Psoas muscle (tissue), 8 donors: ENCODE data around the gene KCNJ11. TPM values are rescaled to one million over a fixed set of nuclear protein-coding genes. Genes with fewer than 3 reads are reported as not detected.

Source experiments
- ATAC-seq, 4 donors: fragments of 200-7000 bp; cut with Tn5 transposase; one replicate each; pipeline ENCODE4 v1.9.1; 2020; ENCODE audit warnings: moderate library complexity in 3 of 4, mild to moderate bottlenecking in 2 of 4
- DNase-seq, 2 donors: peaks; one replicate each; pipeline ENCODE4 v3.0.0-alpha.2; 2020
- H3K27ac ChIP-seq: fragments of 200-600 bp; one replicate; pipeline ENCODE4 v1.8.0; 2022
- H3K27me3 ChIP-seq, 3 donors: fragments of 200-600 bp in 1 of 3; one replicate each; pipeline versions ENCODE4 v1.6.1 to v1.8.0; 2013 to 2022; ENCODE audit warnings: low read length in 2 of 3, mild to moderate bottlenecking in 2 of 3, moderate library complexity in 1 of 3; ENCODE audit not compliant: insufficient read depth in 3 of 3
- H3K36me3 ChIP-seq, 2 donors: fragments of 200-600 bp in 1 of 2; one replicate each; pipeline versions ENCODE4 v1.6.1 to v1.8.0; 2013 to 2022; ENCODE audit warnings: low read depth in 1 of 2, mild to moderate bottlenecking in 1 of 2, moderate library complexity in 1 of 2; ENCODE audit not compliant: insufficient read depth in 1 of 2
- H3K4me1 ChIP-seq: fragments of 200-600 bp; one replicate; pipeline ENCODE4 v1.8.0; 2022
- H3K4me3 ChIP-seq: fragments of 200-600 bp; one replicate; pipeline ENCODE4 v1.8.0; 2022; ENCODE audit warnings: mild to moderate bottlenecking
- H3K9me3 ChIP-seq: fragments of 200-600 bp; one replicate; pipeline ENCODE4 v1.8.0; 2022
- CTCF ChIP-seq: fragments of 200-600 bp; IDR thresholded peaks from one replicate; pipeline ENCODE4 v1.8.0; 2022; ENCODE audit warnings: antibody characterized with exemption
- WGBS, 3 donors: extraction: QIAGEN DNeasy Blood & Tissue Kit; methylation state at CpG; one replicate each; pipeline versions ENCODE4 v1.1.6 to v1.1.7; 2013; 5-methylcytosine and 5-hydroxymethylcytosine counted together
- intact Hi-C, 2 donors: fragments of 100-400 bp; cut with DNase I; formaldehyde crosslinking; loops; one replicate each; pipeline versions ENCODE4 v1.11.0 to v1.14.2; 2022
- polyA plus RNA-seq, 3 donors: library from polyadenylated mRNA; stranded (reverse); fragments of 200-250 nt; gene quantifications; one replicate each; pipeline ENCODE4 v1.2.3, GENCODE V29; 2013
- total RNA-seq, 4 donors: library from RNA; stranded (reverse); fragmentation: NEBNext Ultra II Directional in 2 of 4; extraction: Animal tissue kit (Norgen Biotek cat#: 25700) in 2 of 4; gene quantifications; one replicate each; pipeline versions ENCODE4 v1.2.1 to v1.2.4, GENCODE V29; 2021 to 2023
- donor health status: healthy with polysubstance abuse.
- donor health status: DM: no; HTN: no; CAD: no; lungs with moderate emphysema.
- donor health status: Bipolar disorder and iron deficiency.
- donor health status: healthy.
- donor health status: DM: yes; HTN: yes; CAD: no.
- donor health status: DM: no; HTN: no; CAD: no.
- donor health status: DM: no; HTN: no; CAD: no.
- donor health status: DM: yes; HTN: yes; CAD: no.

The KCNJ11 gene
- total and polyA plus RNA-seq, 7 donors, result 66.5 to 173 (median 88.4) TPM

GRCh38 chr11:17347676-17348075 lies 40.8 kb downstream of the KCNJ11 start:
- ATAC-seq (no peak), DNase-seq (no peak)
- no peaks in the 10 kb centered on the region for H3K9me3 ChIP-seq
- no peak overlapping the region for H3K27ac ChIP-seq
- no peak overlapping the region for H3K4me3 ChIP-seq
- intact Hi-C loops, result no loop called here
- WGBS, 3 donors, result 75 to 88% (median 76%) methylated on average over 1 of the region's 1 CpG
- H3K4me1 ChIP-seq, result peaks cover 6% of the 10 kb centered on the region
- H3K36me3 ChIP-seq, result no peaks in the 10 kb centered on the region
- peaks cover 0 to 22% (median 0%) of the 10 kb centered on the region in 3 donors for H3K27me3 ChIP-seq
- no peak for TF ChIP-seq CTCF

- H3K36me3 ChIP-seq, result no peaks in the 10 kb centered on the region
- intact Hi-C loops, result no loop called here
- H3K27ac ChIP-seq, result no peak overlapping the region
- H3K27me3 ChIP-seq, result no peaks in the 10 kb centered on the region
- no peaks in the 10 kb centered on the region for H3K4me1 ChIP-seq
- TF ChIP-seq CTCF, result no peak
- ATAC-seq (no peak), DNase-seq (no peak)
- H3K4me3 ChIP-seq, result no peak overlapping the region
- 81 to 88% (median 87%) methylated on average over 1 of the region's 1 CpG for WGBS, 3 donors
- no peaks in the 10 kb centered on the region for H3K9me3 ChIP-seq
Observed at GRCh38 chr11:17343907-17344306, 44.6 kb downstream of the KCNJ11 start.

- Histone ChIP-seq H3K27ac (no peak overlapping the region), H3K9me3 (no peaks in the 10 kb centered on the region), H3K36me3 (no peaks in the 10 kb centered on the region), H3K4me3 (no peak overlapping the region), H3K4me1 (no peaks in the 10 kb centered on the region), H3K27me3 (no peaks in the 10 kb centered on the region)
- WGBS, 3 donors, result 97 to 98% (median 98%) methylated on average over 2 of the region's 2 CpGs
- DNase-seq, result no peak
- no peak for TF ChIP-seq CTCF
- intact Hi-C loops, result no loop called here
- ATAC-seq, result no peak
Observed at GRCh38 chr11:17343257-17343656, 45.2 kb downstream of the KCNJ11 start.

Other genes with a start within 250 kb of the KCNJ11 start
- 10 to 100 TPM; 14.0 to 16.6 (median 16.4) TPM for gene PIK3C2A, start 180.7 kb downstream of the KCNJ11 start, total RNA-seq
- gene PIK3C2A, start 180.7 kb downstream of the KCNJ11 start, polyA plus RNA-seq, result 1 to 10 TPM; 3.1 to 6.2 (median 3.8) TPM
- gene NUCB2, start 111.9 kb downstream of the KCNJ11 start, total RNA-seq, result 10 to 100 TPM; 20.4 to 42.3 (median 26.8) TPM
- 10 to 100 TPM; 24.2 to 35.7 (median 31.5) TPM for gene NUCB2, start 111.9 kb downstream of the KCNJ11 start, polyA plus RNA-seq
- under 1 TPM; 0.09 to 0.71 (median 0.17) TPM for gene NCR3LG1, start 36.9 kb downstream of the KCNJ11 start, total RNA-seq
- gene NCR3LG1, start 36.9 kb downstream of the KCNJ11 start, polyA plus RNA-seq, result under 1 TPM; 0.01 to 0.18 (median 0.14) TPM
- 1 to 10 TPM in 3 of 4 donors, under 1 TPM in 1; 0.64 to 3.5 (median 1.3) TPM for gene ABCC8, start 88.2 kb upstream of the KCNJ11 start, total RNA-seq
- gene ABCC8, start 88.2 kb upstream of the KCNJ11 start, polyA plus RNA-seq, result under 1 TPM; 0.26 to 0.75 (median 0.32) TPM
- not detected for gene USH1C, start 155.8 kb upstream of the KCNJ11 start, total RNA-seq
- under 1 TPM; 0.05 to 0.44 (median 0.14) TPM for gene USH1C, start 155.8 kb upstream of the KCNJ11 start, polyA plus RNA-seq
- not detected for gene OTOG, start 158.6 kb upstream of the KCNJ11 start, total RNA-seq
- gene OTOG, start 158.6 kb upstream of the KCNJ11 start, polyA plus RNA-seq, result not detected